Left lung (tissue), 14 donors: ENCODE measurements around the gene SIK2. TPM values are rescaled to one million over a fixed set of nuclear protein-coding genes. Genes with fewer than 3 reads are reported as not detected.

ENCODE experiments used
- ATAC-seq: fragments of 200-7000 bp; cut with Tn5 transposase; one replicate; pipeline ENCODE4 v1.9.1; 2020; ENCODE audit warnings: moderate library complexity
- DNase-seq, 4 donors: peaks; one replicate each; pipeline ENCODE4 v3.0.0-alpha.2; 2013 to 2020
- H3K27ac ChIP-seq, 2 donors: fragments of 200-600 bp; sonication (generic) in 1 of 2; one replicate each; pipeline versions ENCODE4 v1.5.0 to v1.8.0; 2020 to 2021
- H3K27me3 ChIP-seq, 2 donors: fragments of 200-600 bp; sonication (generic) in 1 of 2; one replicate each; pipeline versions ENCODE4 v1.5.0 to v1.8.0; 2020 to 2021
- H3K36me3 ChIP-seq, 2 donors: fragments of 200-600 bp; sonication (generic) in 1 of 2; one replicate each; pipeline versions ENCODE4 v1.5.0 to v1.8.0; 2020 to 2021
- H3K4me1 ChIP-seq, 2 donors: fragments of 200-600 bp; one replicate each; pipeline ENCODE4 v1.8.0; 2021
- H3K4me3 ChIP-seq, 2 donors: fragments of 200-600 bp; sonication (generic) in 1 of 2; one replicate each; pipeline versions ENCODE4 v1.5.0 to v1.8.0; 2020 to 2021; ENCODE audit warnings: mild to moderate bottlenecking in 1 of 2
- H3K9me3 ChIP-seq, 2 donors: fragments of 200-600 bp; sonication (generic) in 1 of 2; one replicate each; pipeline versions ENCODE4 v1.5.0 to v1.8.0; 2020 to 2021
- CTCF ChIP-seq, 2 donors: fragments of 200-600 bp; sonication (generic) in 1 of 2; IDR thresholded peaks; one replicate each; pipeline versions ENCODE4 v1.5.0 to v1.8.0; 2021; ENCODE audit warnings: antibody characterized with exemption in 2 of 2
- intact Hi-C, 2 donors: fragments of 100-400 bp; cut with DNase I; formaldehyde crosslinking; loops; one replicate each; pipeline versions ENCODE4 v1.11.2 to v1.14.2; 2022
- long read RNA-seq, 12 donors: library from polyadenylated mRNA in 2 of 12; unstranded in 2 of 12; transcript quantifications; one replicate each; pipeline ENCODE4 v2.0.0 and lab custom pipeline, GENCODE V29; 2019 to 2026
- polyA plus RNA-seq, 6 donors: library from polyadenylated mRNA; unstranded; fragments of 120-200 nt; gene quantifications; one replicate each; pipeline ENCODE4 v1.2.1, GENCODE V29; 2013; ENCODE audit not compliant: insufficient read length in 6 of 6
- total RNA-seq, 2 donors: library from RNA; stranded (reverse); fragmentation: NEBNext Ultra II Directional; extraction: Animal tissue kit (Norgen Biotek cat#: 25700); gene quantifications; one replicate each; pipeline ENCODE4 v1.2.1, GENCODE V29; 2021
- donor health status: DM: no; HTN: yes; CAD: no.
- donor health status: DM: no; HTN: no; CAD: no.

The SIK2 gene
- total RNA-seq (10 to 100 TPM; 23.3 to 32.3 TPM), polyA plus RNA-seq (10 to 100 TPM; 28.3 to 35.1 (median 31.1) TPM)
- long read RNA-seq, donor 1, full-length matches to known transcripts: 5 of 12 reads
- long read RNA-seq, donor 1, partial matches to known transcripts: 7 of 12 reads
- long read RNA-seq, donor 1, other reads (novel, unspliced or antisense): 0 of 12 reads
- long read RNA-seq, donor 2, full-length matches to known transcripts: 1 of 16 reads
- long read RNA-seq, donor 2, partial matches to known transcripts: 6 of 16 reads
- long read RNA-seq, donor 2, other reads (novel, unspliced or antisense): 9 of 16 reads
- long read RNA-seq, donor 3, full-length matches to known transcripts: 2 of 2 reads
- long read RNA-seq, donor 3, partial matches to known transcripts: 0 of 2 reads
- long read RNA-seq, donor 3, other reads (novel, unspliced or antisense): 0 of 2 reads
- long read RNA-seq, donor 4, partial matches to known transcripts: 2 of 5 reads
- long read RNA-seq, donor 4, other reads (novel, unspliced or antisense): 3 of 5 reads
- long read RNA-seq, donor 5, full-length matches to known transcripts: 4 of 4 reads
- long read RNA-seq, donor 5, partial matches to known transcripts: 0 of 4 reads
- long read RNA-seq, donor 5, other reads (novel, unspliced or antisense): 0 of 4 reads
- long read RNA-seq, donor 6, full-length matches to known transcripts: 1 of 6 reads
- long read RNA-seq, donor 6, partial matches to known transcripts: 5 of 6 reads
- long read RNA-seq, donor 6, other reads (novel, unspliced or antisense): 0 of 6 reads
- long read RNA-seq, donor 7, full-length matches to known transcripts: 3 of 3 reads
- long read RNA-seq, donor 7, partial matches to known transcripts: 0 of 3 reads
- long read RNA-seq, donor 7, other reads (novel, unspliced or antisense): 0 of 3 reads
- long read RNA-seq, donor 8, full-length matches to known transcripts: 4 of 9 reads
- long read RNA-seq, donor 8, partial matches to known transcripts: 5 of 9 reads
- long read RNA-seq, donor 8, other reads (novel, unspliced or antisense): 0 of 9 reads
- long read RNA-seq, donor 9: 0 reads
- long read RNA-seq, donor 10: 0 reads
- long read RNA-seq, donor 11, full-length matches to known transcripts: 1 of 1 reads
- long read RNA-seq, donor 11, partial matches to known transcripts: 0 of 1 reads
- long read RNA-seq, donor 11, other reads (novel, unspliced or antisense): 0 of 1 reads
- long read RNA-seq, donor 12, full-length matches to known transcripts: 6 of 11 reads
- long read RNA-seq, donor 12, partial matches to known transcripts: 0 of 11 reads
- long read RNA-seq, donor 12, other reads (novel, unspliced or antisense): 5 of 11 reads

GRCh38 chr11:111601979-111602864 is at the start of gene SIK2:
Gene SIK2, plus strand, starts transcription at chr11:111602449. Its CDS starts 115 bp downstream, at chr11:111602564.
- TF ChIP-seq CTCF (IDR thresholded peaks at IDR 0.05): peak; percentile 80 to 82
- DNase-seq: peak; percentile 95 to 99 (median 96)
- H3K27me3 ChIP-seq: no peaks in the 10 kb centered on the region
- intact Hi-C loops: loop anchor here in 1 of 2 donors (5.0 kb wide), 1 partner anchor 175 kb away; no protein-coding TSS in a partner anchor
- H3K9me3 ChIP-seq: no peaks in the 10 kb centered on the region
- no peaks in the 10 kb centered on the region for H3K36me3 ChIP-seq
- peak; percentile 94 for ATAC-seq
- H3K27ac ChIP-seq: peak within 1 kb of the TSS; percentile 95 to 97
- H3K4me3 ChIP-seq: peak within 1 kb of the TSS; percentile 88 to 93
- peaks cover 0 to 50% of the 10 kb centered on the region in 2 donors for H3K4me1 ChIP-seq

GRCh38 chr11:111554532-111554931 is 47.7 kb upstream of the SIK2 start:
- no peak for ATAC-seq
- peaks cover 0 to 6% of the 10 kb centered on the region in 2 donors for H3K9me3 ChIP-seq
- no peak overlapping the region for H3K27ac ChIP-seq
- DNase-seq: no peak
- no peaks in the 10 kb centered on the region for H3K27me3 ChIP-seq
- TF ChIP-seq CTCF (IDR thresholded peaks at IDR 0.05): no peak
- intact Hi-C loops: no loop called here
- no peaks in the 10 kb centered on the region for H3K36me3 ChIP-seq
- H3K4me3 ChIP-seq: no peak overlapping the region
- peaks cover 0 to 4% of the 10 kb centered on the region in 2 donors for H3K4me1 ChIP-seq

- DNase-seq: no peak
- no peak for ATAC-seq
- Histone ChIP-seq H3K27ac (no peak overlapping the region), H3K9me3 (peaks cover 0 to 6% of the 10 kb centered on the region in 2 donors), H3K4me1 (peaks cover 0 to 4% of the 10 kb centered on the region in 2 donors), H3K36me3 (no peaks in the 10 kb centered on the region), H3K4me3 (no peak overlapping the region), H3K27me3 (no peaks in the 10 kb centered on the region)
- intact Hi-C loops: no loop called here
- no peak for TF ChIP-seq CTCF (IDR thresholded peaks at IDR 0.05)
Measured at GRCh38 chr11:111555255-111555654, 47.0 kb upstream of the SIK2 start.

- Histone ChIP-seq H3K4me1 (peaks cover 4 to 5% of the 10 kb centered on the region in 2 donors), H3K27ac (peak overlapping the region; percentile 26 to 79), H3K27me3 (no peaks in the 10 kb centered on the region), H3K9me3 (peaks cover 0 to 6% of the 10 kb centered on the region in 2 donors), H3K4me3 (no peak overlapping the region), H3K36me3 (no peaks in the 10 kb centered on the region)
- peak; percentile 85 for ATAC-seq
- TF ChIP-seq CTCF (IDR thresholded peaks at IDR 0.05): no peak
- no peak for DNase-seq
- intact Hi-C loops: no loop called here
Measured at GRCh38 chr11:111557425-111558111, 44.7 kb upstream of the SIK2 start.
